ENCODE measurements around the gene CHGA. TPM values are rescaled to one million over a fixed set of nuclear protein-coding genes. Genes with fewer than 3 reads are reported as not detected.

CHGA gene
- polyA plus RNA-seq, 4 donors, result 0.26 to 1.6 (median 0.77) TPM

DNA sequence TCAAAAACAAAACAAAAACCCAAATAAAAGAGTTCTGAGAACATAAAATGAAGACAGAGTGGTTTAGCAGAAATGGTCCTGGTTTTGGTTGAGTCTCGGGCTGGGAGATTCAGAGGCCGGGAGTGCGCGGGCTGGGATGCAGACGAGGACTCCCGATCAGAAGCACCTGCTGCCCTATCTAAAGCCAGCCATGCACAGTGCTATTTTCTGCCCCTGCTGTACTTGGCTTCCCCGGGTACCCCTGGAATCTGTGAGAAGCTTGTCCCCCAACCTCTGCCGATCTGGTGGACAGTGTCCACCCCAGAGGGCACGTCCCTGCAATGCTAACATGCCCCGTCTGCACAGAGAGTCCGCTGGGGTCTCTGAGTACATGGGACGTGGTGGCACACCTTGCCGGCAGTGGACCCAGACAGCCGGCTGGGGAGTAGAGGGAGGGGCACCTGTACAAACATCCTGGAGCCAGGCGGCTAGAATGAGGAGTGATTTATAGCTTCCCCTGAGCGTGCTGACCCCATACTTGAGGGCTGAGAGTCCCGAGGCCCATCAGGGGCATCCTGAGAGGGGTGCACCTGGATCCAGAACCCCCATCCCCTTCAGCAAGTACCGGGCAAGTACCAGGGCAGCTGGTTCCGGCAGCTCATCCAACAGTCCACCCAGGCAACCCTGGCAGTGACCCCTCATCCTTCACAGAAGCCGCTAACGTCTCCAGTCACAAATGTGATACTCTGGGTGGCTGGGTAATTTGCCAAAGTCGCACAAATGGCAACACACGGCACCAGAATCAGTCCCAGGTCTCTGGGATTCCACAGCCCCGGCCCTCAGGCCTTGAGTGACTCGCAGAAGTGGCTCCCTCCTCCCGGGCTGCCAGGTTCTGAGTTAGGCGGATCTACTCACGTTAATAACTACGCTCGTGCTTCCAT is 37.1 kb downstream of the CHGA start:
- DNase-seq (ENCODE audit: low read depth in 4 of 4, low spot score in 3 of 4), result no peak

- DNase-seq (ENCODE audit: low read depth in 4 of 4, low spot score in 3 of 4), result no peak
These were observed 38.0 kb downstream of the CHGA start for GRCh38 chr14:92960706-92961566.

DNA sequence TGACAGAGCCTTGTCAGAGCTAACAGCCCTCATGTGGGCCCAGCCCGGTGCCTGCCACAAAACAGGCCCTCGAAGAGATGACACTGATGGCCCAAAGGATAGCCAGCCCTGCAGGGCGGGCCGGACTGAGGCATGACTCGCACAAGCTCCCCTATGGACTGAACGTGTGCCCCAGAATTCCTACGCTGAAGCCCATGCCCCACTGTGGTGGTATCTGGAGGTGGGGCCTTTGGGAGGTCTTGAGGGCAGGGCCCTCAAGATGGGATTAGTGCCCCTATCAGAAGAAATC is 38.6 kb downstream of the CHGA start:
- DNase-seq (ENCODE audit: low read depth in 4 of 4, low spot score in 3 of 4), result no peak

- no peak for DNase-seq (ENCODE audit: low read depth in 4 of 4, low spot score in 3 of 4)
These were observed 39.3 kb downstream of the CHGA start for GRCh38 chr14:92962031-92962830.

- DNase-seq (ENCODE audit: low read depth in 4 of 4, low spot score in 3 of 4), result no peak
These were observed 39.8 kb downstream of the CHGA start for GRCh38 chr14:92962831-92963095.

DNA sequence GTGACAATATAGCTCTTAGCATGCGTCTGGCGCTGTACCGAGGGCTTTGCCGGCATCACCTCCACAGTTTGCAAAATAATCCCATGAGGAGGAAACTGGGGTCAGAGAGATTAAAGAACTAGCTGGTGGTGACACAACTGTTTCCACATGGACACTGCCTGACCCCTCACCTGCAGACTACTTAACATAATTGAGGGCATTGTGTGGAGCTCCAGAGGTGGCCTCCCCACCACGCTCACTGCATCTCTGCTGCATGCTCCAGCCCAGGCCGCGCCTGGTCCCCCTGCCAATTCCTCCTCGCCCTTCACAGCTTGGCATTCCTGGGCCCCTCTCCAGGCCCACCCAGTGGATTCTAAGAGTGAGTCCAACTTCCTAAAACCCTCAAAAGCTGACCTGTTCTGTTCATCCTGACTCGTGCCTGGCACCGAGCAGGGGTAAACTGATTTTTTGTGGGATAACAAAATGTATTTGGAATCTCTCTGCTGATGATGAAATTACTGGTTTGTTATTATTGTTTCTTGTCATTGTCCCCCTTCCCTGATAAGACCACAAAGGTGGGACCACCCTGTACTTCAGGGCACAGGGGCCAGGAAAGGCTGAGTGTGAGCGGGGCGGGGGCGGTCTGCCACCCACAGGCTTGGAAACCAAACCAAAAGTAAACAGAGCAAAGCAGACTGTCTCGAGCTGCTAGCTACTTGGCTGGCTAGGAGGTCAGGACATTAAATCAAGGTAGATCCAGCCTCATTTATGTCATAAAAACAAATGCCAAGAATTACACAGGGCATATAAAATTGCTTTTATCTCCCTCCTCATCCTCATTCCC is 40.6 kb downstream of the CHGA start:
- no peak for DNase-seq (ENCODE audit: low read depth in 4 of 4, low spot score in 3 of 4)

- DNase-seq (ENCODE audit: low read depth in 4 of 4, low spot score in 3 of 4), result no peak
These were observed 41.5 kb downstream of the CHGA start for GRCh38 chr14:92964124-92965109.

GRCh38 chr14:92965281-92965680 is 42.3 kb downstream of the CHGA start:
- no peak for DNase-seq (ENCODE audit: low read depth in 4 of 4, low spot score in 3 of 4)

DNA sequence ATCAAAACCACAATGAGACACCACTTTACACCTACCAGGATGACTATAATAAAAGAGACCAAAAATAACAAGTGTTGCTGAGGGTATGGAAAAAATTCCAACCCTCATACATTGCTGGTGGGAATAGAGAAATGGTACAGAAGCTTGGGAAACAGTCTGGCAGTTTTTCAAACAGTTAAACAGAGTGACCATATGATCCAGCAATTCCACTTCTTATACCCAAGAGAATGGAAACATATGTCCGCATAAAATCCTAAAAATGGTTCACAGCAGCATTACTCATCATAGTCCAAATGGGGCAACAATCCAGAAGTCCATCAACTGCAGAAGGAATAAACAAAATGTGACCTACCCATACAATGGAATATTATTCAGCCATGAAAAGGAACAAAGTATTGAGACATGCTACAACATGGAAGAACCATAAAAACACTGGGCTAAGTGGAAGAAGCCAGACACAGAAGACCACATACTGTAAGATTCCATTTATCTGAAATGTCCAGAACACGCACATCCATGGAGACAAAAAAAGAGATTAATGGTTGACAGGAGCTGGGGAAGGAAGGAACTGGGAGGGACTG is 44.5 kb downstream of the CHGA start:
- DNase-seq (ENCODE audit: low read depth in 4 of 4, low spot score in 3 of 4), result no peak

DNA sequence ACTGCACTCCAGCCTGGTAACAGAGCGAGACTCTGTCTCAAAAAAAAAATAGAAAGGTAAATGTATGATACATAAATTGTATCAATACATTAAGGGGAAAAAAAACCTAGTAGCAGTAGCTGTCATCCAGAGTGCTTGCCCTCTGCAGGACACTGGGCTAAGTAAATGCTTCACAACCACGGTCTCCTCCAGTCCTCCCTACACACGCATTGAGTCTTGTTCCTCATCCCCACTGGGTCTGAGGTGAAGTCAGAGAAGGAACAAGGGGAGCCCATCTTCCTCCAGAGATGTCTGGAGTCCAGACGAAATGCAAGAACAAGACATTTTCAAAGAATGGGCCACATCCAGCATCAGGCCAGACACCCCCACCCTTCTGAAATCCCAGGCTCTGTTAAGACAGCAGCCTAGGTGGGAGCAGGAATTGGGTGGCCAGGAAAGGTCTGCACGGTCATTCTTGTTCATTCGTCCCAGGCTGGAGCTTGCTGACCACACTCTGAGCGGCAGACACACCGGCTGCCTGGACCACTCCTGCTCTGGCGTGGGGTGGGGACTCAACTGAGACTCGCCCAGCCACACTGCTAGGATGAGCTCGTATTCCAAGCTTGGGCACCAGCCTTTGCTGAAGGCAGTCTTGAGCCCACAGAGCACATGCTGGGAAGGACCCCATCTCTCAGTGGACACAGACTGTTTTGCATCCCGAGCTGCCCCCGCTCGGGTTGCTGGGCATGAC is 45.5 kb downstream of the CHGA start:
- DNase-seq (ENCODE audit: low read depth in 4 of 4, low spot score in 3 of 4), result no peak

DNA sequence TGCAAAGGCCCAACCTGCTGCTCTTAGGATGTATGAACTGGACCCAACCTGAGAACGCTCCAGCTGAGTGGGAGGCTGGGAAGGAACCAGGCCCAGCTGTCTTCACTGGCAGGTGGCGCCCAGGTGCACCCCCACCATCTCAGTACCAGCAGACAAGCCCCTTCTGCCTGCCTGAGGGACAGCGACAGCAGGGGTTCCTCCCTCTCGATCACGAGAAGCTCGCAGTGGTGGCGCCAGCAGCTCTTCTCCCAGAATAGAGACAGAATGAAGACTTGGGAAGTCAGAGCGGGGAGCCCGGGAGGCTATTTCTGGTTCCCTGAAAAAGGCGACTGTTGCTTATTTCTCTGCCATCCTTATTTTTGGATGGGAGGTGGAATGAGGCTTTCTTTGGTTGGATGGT is 46.5 kb downstream of the CHGA start:
- DNase-seq (ENCODE audit: low read depth in 4 of 4, low spot score in 3 of 4), result no peak

- peak in 1 of 4 donors; percentile 61 for DNase-seq (ENCODE audit: low read depth in 4 of 4, low spot score in 3 of 4)
These were observed 46.9 kb downstream of the CHGA start for GRCh38 chr14:92969871-92970270.

- no peak for DNase-seq (ENCODE audit: low read depth in 4 of 4, low spot score in 3 of 4)
These were observed 47.3 kb downstream of the CHGA start for GRCh38 chr14:92970271-92970670.

GRCh38 chr14:92971601-92972180 is 48.7 kb downstream of the CHGA start:
- no peak for DNase-seq (ENCODE audit: low read depth in 4 of 4, low spot score in 3 of 4)

DNA sequence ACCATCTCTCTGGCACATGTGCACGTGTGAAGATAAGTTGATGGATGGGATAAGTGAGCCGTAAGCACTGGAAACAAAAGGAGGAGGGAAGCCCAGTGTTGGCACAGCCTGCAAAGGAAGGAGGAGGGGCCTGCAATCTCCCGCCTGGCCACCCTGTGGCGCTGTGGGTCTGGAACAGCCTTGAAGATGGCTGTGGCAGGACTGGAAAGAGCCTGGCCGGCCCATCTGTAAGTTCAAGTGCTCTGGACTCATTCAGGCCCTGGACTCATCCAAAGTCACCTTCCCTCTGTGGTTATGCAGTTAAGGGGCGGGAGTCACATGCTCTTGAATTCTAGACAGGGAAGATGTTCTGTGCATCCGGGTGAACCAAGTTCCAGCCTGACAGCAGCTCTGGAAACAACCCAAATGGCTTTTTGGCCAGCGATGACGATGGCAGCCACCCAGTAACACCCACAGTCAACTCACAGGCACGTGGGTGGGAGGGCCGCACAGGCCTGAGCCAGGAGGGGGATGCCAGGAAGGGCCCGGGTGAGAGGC is 50.4 kb downstream of the CHGA start:
- DNase-seq (ENCODE audit: low read depth in 4 of 4, low spot score in 3 of 4), result no peak

DNA sequence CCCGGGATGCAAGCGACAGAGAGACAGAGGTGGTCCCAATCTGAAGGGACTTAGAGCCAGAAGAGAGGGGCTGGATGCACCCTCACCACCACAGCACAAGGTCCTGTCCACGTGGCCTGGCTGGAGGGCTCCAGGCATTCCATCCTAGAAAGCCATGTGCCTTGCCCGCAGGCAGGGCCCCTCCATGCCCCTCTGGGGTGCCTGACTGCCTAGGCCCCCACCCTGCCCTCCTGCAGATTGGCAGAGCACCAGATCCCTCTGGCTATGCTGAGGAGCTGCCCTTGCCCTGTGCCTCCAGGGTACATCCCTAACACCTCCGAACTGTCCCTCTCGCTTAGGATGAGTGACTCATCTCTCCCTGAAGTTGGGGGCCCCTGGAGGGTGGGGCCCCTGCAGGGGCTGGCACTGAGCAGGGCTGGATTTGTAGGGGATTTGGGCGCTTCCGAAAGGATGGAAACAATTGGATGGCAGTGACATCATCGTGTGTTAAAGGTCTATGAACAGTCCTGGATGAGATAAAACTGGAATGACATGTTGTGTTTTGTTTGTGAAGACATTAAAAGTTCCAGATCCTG is 50.9 kb downstream of the CHGA start:
- DNase-seq (ENCODE audit: low read depth in 4 of 4, low spot score in 3 of 4), result no peak
